HG03439 (cell line): ENCODE measurements around the gene RUFY3.
"Not testable (repeated sequence)": the region's sequence is repeated elsewhere in the genome, so short reads cannot be mapped to it uniquely, and the experiment has no call there.

Experiments used
- ATAC-seq: cut with Tn5 transposase; IDR thresholded peaks from one replicate; pipeline ENCODE4 v1.9.1; 2021; ENCODE audit warnings: mild to moderate bottlenecking, moderate library complexity; ENCODE audit not compliant: unreplicated experiment

RUFY3 gene

GRCh38 chr4:70769396-70769795 lies 47.6 kb downstream of the RUFY3 start:
- not testable (repeated sequence) for ATAC-seq

GRCh38 chr4:70772929-70773555 lies 51.3 kb downstream of the RUFY3 start:
- ATAC-seq, result no peak

- no peak for ATAC-seq
Observed at GRCh38 chr4:70778888-70779422, 57.2 kb downstream of the RUFY3 start.

- no peak for ATAC-seq
Observed at GRCh38 chr4:70783096-70783495, 61.3 kb downstream of the RUFY3 start.

GRCh38 chr4:70787496-70787895 lies 65.7 kb downstream of the RUFY3 start:
- no peak for ATAC-seq

GRCh38 chr4:70788733-70789132 lies 67.0 kb downstream of the RUFY3 start:
- ATAC-seq, result no peak

- ATAC-seq, result no peak
Observed at GRCh38 chr4:70793626-70794025, 71.9 kb downstream of the RUFY3 start.

GRCh38 chr4:70801265-70801809 lies 79.6 kb downstream of the RUFY3 start:
- ATAC-seq, result no peak

- ATAC-seq, result no peak
Observed at GRCh38 chr4:70802928-70803580, 81.3 kb downstream of the RUFY3 start.

- ATAC-seq, result no peak
Observed at GRCh38 chr4:70808151-70808550, 86.4 kb downstream of the RUFY3 start.

GRCh38 chr4:70815370-70815769 lies 93.6 kb downstream of the RUFY3 start:
- no peak for ATAC-seq

GRCh38 chr4:70816894-70817293 lies 95.1 kb downstream of the RUFY3 start:
- no peak for ATAC-seq

GRCh38 chr4:70818173-70818855 lies 96.5 kb downstream of the RUFY3 start:
- ATAC-seq, result no peak

GRCh38 chr4:70818921-70819320 lies 97.2 kb downstream of the RUFY3 start:
- ATAC-seq, result no peak

- no peak for ATAC-seq
Observed at GRCh38 chr4:70829015-70829414, 107.3 kb downstream of the RUFY3 start.

- no peak for ATAC-seq
Observed at GRCh38 chr4:70829492-70829891, 107.7 kb downstream of the RUFY3 start.

- no peak for ATAC-seq
Observed at GRCh38 chr4:70830054-70830453, 108.3 kb downstream of the RUFY3 start.

- no peak for ATAC-seq
Observed at GRCh38 chr4:70831293-70831692, 109.5 kb downstream of the RUFY3 start.

- ATAC-seq, result no peak
Observed at GRCh38 chr4:70833675-70834074, 111.9 kb downstream of the RUFY3 start.

GRCh38 chr4:70836081-70836480 lies 114.3 kb downstream of the RUFY3 start:
- no peak for ATAC-seq

- ATAC-seq, result no peak
Observed at GRCh38 chr4:70838204-70838603, 116.4 kb downstream of the RUFY3 start.
